CD4-positive, CD25-positive, alpha-beta regulatory T cell (primary cell): ENCODE measurements around the gene XYLT2. TPM values are rescaled to one million over a fixed set of nuclear protein-coding genes. Genes with fewer than 3 reads are reported as not detected.

Experiments
- ATAC-seq, 2 donors: fragments of 150-1000 bp; cut with Tn5 transposase; one replicate each; pipeline ENCODE4 v1.10.0; 2021; ENCODE audit warnings: low read depth in 2 of 2, moderate number of reproducible peaks in 2 of 2, moderate library complexity in 1 of 2
- DNase-seq, 3 donors: peaks; one replicate each; pipeline versions ENCODE4 v3.0.0 to v3.0.0-alpha.2; 2012 to 2022; ENCODE audit warnings: mixed read lengths in 1 of 3
- H3K27ac ChIP-seq: one replicate; pipeline ENCODE4 v1.7.0; 2013; ENCODE audit warnings: mild to moderate bottlenecking, low read length; ENCODE audit not compliant: insufficient read depth, poor library complexity, severe bottlenecking
- H3K27me3 ChIP-seq: one replicate; pipeline ENCODE4 v1.7.0; 2013; ENCODE audit warnings: low read length; ENCODE audit not compliant: control insufficient read depth, insufficient read depth
- H3K36me3 ChIP-seq: one replicate; pipeline ENCODE4 v1.7.0; 2013; ENCODE audit warnings: mild to moderate bottlenecking, low read length, moderate library complexity; ENCODE audit not compliant: control insufficient read depth, insufficient read depth
- H3K4me1 ChIP-seq: 2 replicates; pipeline ENCODE4 v1.7.0; 2013; ENCODE audit warnings: mild to moderate bottlenecking, low read length; ENCODE audit not compliant: insufficient read depth, control insufficient read depth, poor library complexity, severe bottlenecking
- H3K4me3 ChIP-seq: one replicate; pipeline ENCODE4 v1.7.0; 2013; ENCODE audit warnings: low read depth, mild to moderate bottlenecking, low read length, moderate library complexity
- H3K9me3 ChIP-seq, 2 experiments: 1 replicate in 1 of 2; 2 replicates in 1 of 2; pipeline ENCODE4 v1.7.0; 2013; ENCODE audit warnings: low read length in 2 of 2, mild to moderate bottlenecking in 1 of 2, moderate library complexity in 1 of 2; ENCODE audit not compliant: control insufficient read depth in 2 of 2
- H3K27ac Mint-ChIP-seq, 3 donors: one replicate each; pipeline ENCODE4 v1.8.0; 2020 to 2022; ENCODE audit warnings: mild to moderate bottlenecking in 3 of 3, mixed read lengths in 3 of 3, moderate library complexity in 2 of 3
- H3K27me3 Mint-ChIP-seq: one replicate; pipeline ENCODE4 v1.8.0; 2022; ENCODE audit warnings: mild to moderate bottlenecking, mixed read lengths
- H3K36me3 Mint-ChIP-seq: one replicate; pipeline ENCODE4 v1.8.0; 2020; ENCODE audit warnings: mixed read lengths
- H3K4me1 Mint-ChIP-seq, 4 donors: one replicate each; pipeline ENCODE4 v1.8.0; 2020 to 2022; ENCODE audit warnings: mixed read lengths in 4 of 4, mild to moderate bottlenecking in 1 of 4
- H3K4me3 Mint-ChIP-seq, 4 donors: one replicate each; pipeline ENCODE4 v1.8.0; 2020 to 2022; ENCODE audit warnings: mild to moderate bottlenecking in 4 of 4, mixed read lengths in 4 of 4, moderate library complexity in 3 of 4
- H3K9me3 Mint-ChIP-seq, 7 donors: one replicate each; pipeline ENCODE4 v1.8.0; 2020 to 2022; ENCODE audit warnings: mixed read lengths in 7 of 7, mild to moderate bottlenecking in 3 of 7, moderate library complexity in 2 of 7
- polyA plus RNA-seq, 4 donors: library from polyadenylated mRNA; unstranded; fragments of 300-500 nt; fragmentation: Illumina TruSeq; gene quantifications; one replicate each; pipeline ENCODE4 v1.2.3, GENCODE V29; 2021
- total RNA-seq: library from RNA; stranded (reverse); gene quantifications from one replicate; pipeline ENCODE4 v1.2.3, GENCODE V29; 2022

XYLT2 gene
- total and polyA plus RNA-seq, 5 donors from 2014 or later: 6.2 to 15.9 (median 12.9) TPM

- Histone ChIP-seq H3K4me3 (peak overlapping the region; percentile 97), H3K36me3 (peaks cover 32% of the 10 kb centered on the region), H3K4me1 (peaks cover 21% of the 10 kb centered on the region), H3K27ac (peak overlapping the region; percentile 97), H3K9me3 (no peaks in the 10 kb centered on the region), H3K27me3 (no peaks in the 10 kb centered on the region)
- Mint-ChIP-seq H3K27ac (peak overlapping the region; percentile 99 to 100 (median 100)), H3K9me3 (no peaks in the 10 kb centered on the region), H3K27me3 (no peaks in the 10 kb centered on the region), H3K4me1 (peaks cover 14 to 32% (median 23%) of the 10 kb centered on the region in 4 donors), H3K4me3 (peak overlapping the region; percentile 92 to 100 (median 96)), H3K36me3 (peaks cover 37% of the 10 kb centered on the region)
- ATAC-seq (no peak), DNase-seq (no peak)
Measured at GRCh38 chr17:50372222-50372757, 26.4 kb downstream of the XYLT2 start.

- H3K4me1 ChIP-seq: peaks cover 21% of the 10 kb centered on the region
- Mint-ChIP-seq H3K4me1 (peaks cover 14 to 32% (median 22%) of the 10 kb centered on the region in 4 donors), H3K4me3 (peak within 1 kb of the TSS; percentile 92 to 100 (median 96)), H3K36me3 (peaks cover 34% of the 10 kb centered on the region), H3K27ac (peak within 1 kb of the TSS; percentile 99 to 100 (median 100)), H3K9me3 (no peaks in the 10 kb centered on the region), H3K27me3 (no peaks in the 10 kb centered on the region)
- H3K27me3 ChIP-seq: no peaks in the 10 kb centered on the region
- peak; percentile 87 to 91 for ATAC-seq
- peak; percentile 78 to 95 (median 93) for DNase-seq
- no peaks in the 10 kb centered on the region for H3K9me3 ChIP-seq
- peak within 1 kb of the TSS; percentile 97 for H3K4me3 ChIP-seq
- H3K36me3 ChIP-seq: peaks cover 25% of the 10 kb centered on the region
- H3K27ac ChIP-seq: peak within 1 kb of the TSS; percentile 97
Measured at GRCh38 chr17:50372758-50373556, 27.0 kb downstream of the XYLT2 start, which contains the start of the genes EME1 and MRPL27. TSS of gene EME1 (plus strand) at chr17:50373229. CDS start at chr17:50375209, 1,980 bp downstream. TSS of gene MRPL27 (minus strand) at chr17:50373184. CDS start at chr17:50373170, 14 bp downstream.

GRCh38 chr17:50373705-50374104 is 27.8 kb downstream of the XYLT2 start:
- ATAC-seq (no peak), DNase-seq (no peak)
- Mint-ChIP-seq H3K36me3 (peaks cover 27% of the 10 kb centered on the region), H3K4me3 (peak overlapping the region in 3 of 4 donors; percentile 92 to 100 (median 97)), H3K4me1 (peaks cover 11 to 32% (median 22%) of the 10 kb centered on the region in 4 donors), H3K9me3 (no peaks in the 10 kb centered on the region), H3K27me3 (no peaks in the 10 kb centered on the region), H3K27ac (peak overlapping the region in 1 of 3 donors; percentile 99)
- Histone ChIP-seq H3K4me3 (peak overlapping the region; percentile 97), H3K9me3 (no peaks in the 10 kb centered on the region), H3K4me1 (peaks cover 21% of the 10 kb centered on the region), H3K27me3 (no peaks in the 10 kb centered on the region), H3K27ac (no peak overlapping the region), H3K36me3 (peaks cover 19% of the 10 kb centered on the region)

GRCh38 chr17:50375858-50376538 is 30.1 kb downstream of the XYLT2 start:
- no peak overlapping the region for H3K4me3 Mint-ChIP-seq
- no peaks in the 10 kb centered on the region for H3K27me3 ChIP-seq
- peaks cover 10% of the 10 kb centered on the region for H3K36me3 Mint-ChIP-seq
- no peaks in the 10 kb centered on the region for H3K27me3 Mint-ChIP-seq
- H3K27ac ChIP-seq: no peak overlapping the region
- peak overlapping the region in 1 of 3 donors; percentile 94 for H3K27ac Mint-ChIP-seq
- peaks cover 6% of the 10 kb centered on the region for H3K36me3 ChIP-seq
- no peaks in the 10 kb centered on the region for H3K9me3 Mint-ChIP-seq
- no peaks in the 10 kb centered on the region for H3K9me3 ChIP-seq
- H3K4me3 ChIP-seq: no peak overlapping the region
- H3K4me1 Mint-ChIP-seq: peaks cover 9 to 28% (median 20%) of the 10 kb centered on the region in 4 donors
- no peak for ATAC-seq
- no peak for DNase-seq
- H3K4me1 ChIP-seq: peaks cover 21% of the 10 kb centered on the region

- Histone ChIP-seq H3K27me3 (no peaks in the 10 kb centered on the region), H3K9me3 (no peaks in the 10 kb centered on the region), H3K27ac (no peak overlapping the region), H3K4me3 (no peak overlapping the region), H3K4me1 (no peaks in the 10 kb centered on the region), H3K36me3 (peaks cover 39% of the 10 kb centered on the region)
- Mint-ChIP-seq H3K4me3 (no peak overlapping the region), H3K27me3 (no peaks in the 10 kb centered on the region), H3K27ac (peak overlapping the region in 1 of 3 donors; percentile 74), H3K36me3 (peaks cover 23% of the 10 kb centered on the region), H3K9me3 (no peaks in the 10 kb centered on the region), H3K4me1 (peaks cover 0 to 5% (median 0%) of the 10 kb centered on the region in 4 donors)
- ATAC-seq: no peak
- no peak for DNase-seq
Measured at GRCh38 chr17:50379351-50380132, 33.6 kb downstream of the XYLT2 start.

GRCh38 chr17:50380369-50381259 is 34.7 kb downstream of the XYLT2 start:
- no peak overlapping the region for H3K27ac ChIP-seq
- DNase-seq (no peak), ATAC-seq (no peak)
- H3K36me3 ChIP-seq: peaks cover 49% of the 10 kb centered on the region
- no peaks in the 10 kb centered on the region for H3K9me3 Mint-ChIP-seq
- H3K4me1 ChIP-seq: no peaks in the 10 kb centered on the region
- H3K4me1 Mint-ChIP-seq: peaks cover 0 to 5% (median 0%) of the 10 kb centered on the region in 4 donors
- no peak overlapping the region for H3K4me3 Mint-ChIP-seq
- peak overlapping the region in 1 of 3 donors; percentile 12 for H3K27ac Mint-ChIP-seq
- H3K36me3 Mint-ChIP-seq: peaks cover 31% of the 10 kb centered on the region
- H3K9me3 ChIP-seq: no peaks in the 10 kb centered on the region
- no peaks in the 10 kb centered on the region for H3K27me3 ChIP-seq
- H3K4me3 ChIP-seq: no peak overlapping the region
- H3K27me3 Mint-ChIP-seq: no peaks in the 10 kb centered on the region
